HepG2 (cell line): ENCODE data around the gene SAMD14. TPM values are rescaled to one million over a fixed set of nuclear protein-coding genes. Genes with fewer than 3 reads are reported as not detected.
A peak's percentile ranks its signal among the peaks of the same experiment; 100 is the strongest.

Experiments
- BORCS8-MEF2B ChIP-seq: sonication (generic); formaldehyde crosslinking; IDR thresholded peaks from 2 replicates; pipeline ENCODE4 v1.8.0; 2022; ENCODE audit warnings: mild to moderate bottlenecking, missing genetic modification reagents
- FOXC1 ChIP-seq: sonication (generic); formaldehyde crosslinking; IDR thresholded peaks from 2 replicates; pipeline ENCODE4 v1.8.0; 2022; ENCODE audit warnings: mild to moderate bottlenecking, missing genetic modification reagents, borderline replicate concordance
- FOXM1 ChIP-seq: sonication (generic); formaldehyde crosslinking; IDR thresholded peaks from 2 replicates; pipeline ENCODE4 v1.5.0; 2020; ENCODE audit warnings: missing genetic modification reagents
- FOXO1 ChIP-seq: sonication (generic); formaldehyde crosslinking; IDR thresholded peaks from 2 replicates; pipeline ENCODE4 v1.4.0; 2020; ENCODE audit warnings: missing genetic modification reagents
- MATR3 ChIP-seq: sonication (generic); formaldehyde crosslinking; IDR thresholded peaks from 2 replicates; pipeline ENCODE4 v1.4.0; 2020; ENCODE audit warnings: missing genetic modification reagents
- PITX1 ChIP-seq: sonication (generic); formaldehyde crosslinking; IDR thresholded peaks from 2 replicates; pipeline ENCODE4 v1.5.1; 2020; ENCODE audit warnings: mild to moderate bottlenecking, missing genetic modification reagents
- RXRB ChIP-seq: IDR thresholded peaks from 2 replicates; pipeline ENCODE4 v1.6.1; 2016; ENCODE audit warnings: borderline replicate concordance, missing genetic modification reagents, missing compliant biosample characterization
- SCMH1 ChIP-seq: sonication (generic); formaldehyde crosslinking; IDR thresholded peaks from 2 replicates; pipeline ENCODE4 v1.9.0; 2021; ENCODE audit warnings: missing genetic modification reagents, mild to moderate bottlenecking, borderline replicate concordance
- TOPORS ChIP-seq: sonication (generic); formaldehyde crosslinking; IDR thresholded peaks from 2 replicates; pipeline ENCODE4 v1.8.0; 2023; ENCODE audit warnings: mild to moderate bottlenecking, missing genetic modification reagents
- ZBTB7A ChIP-seq: sonication (generic); formaldehyde crosslinking; IDR thresholded peaks from 2 replicates; pipeline ENCODE4 v1.8.0; 2022; ENCODE audit warnings: mild to moderate bottlenecking, missing genetic modification reagents
- ZFY ChIP-seq: sonication (generic); formaldehyde crosslinking; IDR thresholded peaks from 2 replicates; pipeline ENCODE4 v1.4.0; 2020; ENCODE audit warnings: missing genetic modification reagents
- ZKSCAN1 ChIP-seq: fragments of 150-350 bp; IDR thresholded peaks from 2 replicates; pipeline ENCODE4 v1.6.1; 2014; ENCODE audit warnings: low read length
- ZNF326 ChIP-seq: sonication (generic); formaldehyde crosslinking; IDR thresholded peaks from 2 replicates; pipeline ENCODE4 v1.4.0; 2020; ENCODE audit warnings: missing genetic modification reagents, borderline replicate concordance
- ZNF543 ChIP-seq: sonication (generic); formaldehyde crosslinking; IDR thresholded peaks from 2 replicates; pipeline ENCODE4 v1.4.0; 2020; ENCODE audit warnings: mild to moderate bottlenecking, missing genetic modification reagents
- ZNF552 ChIP-seq: sonication (generic); formaldehyde crosslinking; IDR thresholded peaks from 2 replicates; pipeline ENCODE4 v1.9.0; 2022; ENCODE audit warnings: missing genetic modification reagents, mild to moderate bottlenecking, borderline replicate concordance
- ZNF614 ChIP-seq: IDR thresholded peaks from 2 replicates; pipeline ENCODE4 v1.6.1; 2018; ENCODE audit warnings: missing biosample characterization, missing genetic modification reagents, inconsistent platforms, borderline replicate concordance
- ZNF629 ChIP-seq: sonication (generic); formaldehyde crosslinking; conservative IDR thresholded peaks from 2 replicates; pipeline ENCODE4 v1.5.0; 2020; ENCODE audit warnings: missing genetic modification reagents
- ZNF850 ChIP-seq: sonication (generic); formaldehyde crosslinking; conservative IDR thresholded peaks from 2 replicates; pipeline ENCODE4 v1.9.0; 2021; ENCODE audit warnings: mild to moderate bottlenecking, missing genetic modification reagents
- ZSCAN9 ChIP-seq: IDR thresholded peaks from 2 replicates; pipeline ENCODE4 v1.6.1; 2016; ENCODE audit warnings: borderline replicate concordance
- ZZZ3 ChIP-seq: sonication (generic); formaldehyde crosslinking; IDR thresholded peaks from 2 replicates; pipeline ENCODE4 v1.4.0; 2020; ENCODE audit warnings: missing genetic modification reagents, mild to moderate bottlenecking, borderline replicate concordance
- polyA plus RNA-seq, 8 experiments: library from polyadenylated mRNA; depleted of rRNA in 3 of 8; stranded (reverse) in 7 of 8; unstranded in 1 of 8; fragments of >200 nt; fragmentation: Illumina TruSeq in 4 of 8; extraction: Trizol in 4 of 8; gene quantifications; 2 replicates each; pipeline versions ENCODE4 v1.2.1 to v1.2.3, GENCODE V29; 2011 to 2016; ENCODE audit warnings: low read depth in 4 of 8, missing spikeins in 1 of 8, mixed read lengths in 1 of 8; ENCODE audit not compliant: insufficient read depth in 1 of 8
- total RNA-seq, 5 experiments: library from RNA; depleted of rRNA; stranded (reverse); fragments of >200 nt; fragmentation: Illumina TruSeq; extraction: Trizol; gene quantifications; 2 replicates each; pipeline ENCODE4 v1.2.3, GENCODE V29; 2016; ENCODE audit warnings: low read depth in 1 of 5
- TF ChIP-seq, protein P1 (sequence below): sonication (generic); formaldehyde crosslinking; IDR thresholded peaks from 2 replicates; pipeline ENCODE4 v1.4.0; 2020; ENCODE audit warnings: missing genetic modification reagents
- TF ChIP-seq, protein P2 (sequence below): sonication (generic); formaldehyde crosslinking; conservative IDR thresholded peaks from 2 replicates; pipeline ENCODE4 v1.4.0; 2020; ENCODE audit warnings: missing genetic modification reagents
- TF ChIP-seq, protein P3 (sequence below): sonication (generic); formaldehyde crosslinking; IDR thresholded peaks from 2 replicates; pipeline ENCODE4 v1.4.0; 2020; ENCODE audit warnings: missing genetic modification reagents, borderline replicate concordance
- TF ChIP-seq, protein P4 (sequence below): sonication (generic); formaldehyde crosslinking; IDR thresholded peaks from 2 replicates; pipeline ENCODE4 v1.4.0; 2020; ENCODE audit warnings: missing genetic modification reagents, mild to moderate bottlenecking, borderline replicate concordance
- TF ChIP-seq, protein P5 (sequence below): sonication (generic); formaldehyde crosslinking; IDR thresholded peaks from 2 replicates; pipeline ENCODE4 v1.8.1; 2023; ENCODE audit warnings: mild to moderate bottlenecking, missing genetic modification reagents

Gene SAMD14
- total and polyA plus RNA-seq, 2 of the 13 experiments (the other 11 are each of a cell fraction or from before 2014, with no cell fraction given), result 0.07 to 0.22 TPM

DNA sequence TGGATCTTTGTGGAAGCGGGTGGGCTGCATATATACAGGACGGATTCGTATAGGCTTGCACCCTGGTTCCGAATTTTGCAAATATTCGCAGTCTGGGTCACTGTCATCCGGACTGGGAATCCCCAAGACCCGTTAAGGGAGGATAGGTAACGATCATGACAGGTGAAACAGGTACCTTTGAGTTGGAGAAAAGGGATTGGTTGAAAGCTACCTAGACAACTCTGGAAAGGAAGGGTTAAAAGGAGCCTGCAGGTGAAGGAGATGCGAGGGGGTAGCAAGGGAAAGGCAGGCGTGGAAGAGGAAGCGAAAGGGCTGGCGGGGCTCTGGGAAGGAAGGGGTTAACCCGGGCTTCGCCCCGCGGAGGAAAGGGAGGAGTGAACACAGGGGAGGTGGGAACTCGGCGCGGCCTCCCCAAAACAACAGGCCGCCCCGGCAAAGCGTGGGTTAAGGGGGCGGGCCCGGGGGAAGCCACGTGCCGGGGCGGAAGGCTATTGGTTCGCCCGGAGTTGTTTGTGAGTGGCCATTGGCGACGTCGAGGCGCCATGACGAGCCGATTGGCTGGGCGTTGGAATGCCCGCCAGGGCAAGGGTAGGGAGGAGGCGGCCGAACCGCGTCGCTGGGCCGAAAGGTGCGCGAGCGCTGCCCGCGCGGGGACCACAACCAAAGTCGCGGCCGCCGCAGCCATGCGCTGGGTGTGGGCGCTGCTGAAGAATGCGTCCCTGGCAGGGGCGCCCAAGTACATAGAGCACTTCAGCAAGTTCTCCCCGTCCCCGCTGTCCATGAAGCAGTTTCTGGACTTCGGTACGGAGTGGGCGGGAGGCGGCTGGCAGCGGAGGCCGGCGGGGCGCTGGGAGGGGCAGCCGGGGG, 35.0 kb downstream of the SAMD14 start, which contains the start of gene PDK2 (continued):
- TF ChIP-seq FOXC1 (CRISPR knock-in tag) (peak; percentile 73; the same call in 1 of the 2 replicates), ZNF850 (CRISPR knock-in tag) (no peak), ZNF552 (no peak), ZFY (CRISPR knock-in tag) (peak; percentile 91), FOXO1 (CRISPR knock-in tag) (peak; percentile 68), RXRB (peak; percentile 41; the same call in 1 of the 2 replicates), ZZZ3 (CRISPR knock-in tag) (peak; percentile 16; the same call in 1 of the 2 replicates), ZNF543 (CRISPR knock-in tag) (no peak), ZSCAN9 (CRISPR knock-in tag) (peak; percentile 57; the same call in 1 of the 2 replicates), ZKSCAN1 (no peak), PITX1 (CRISPR knock-in tag) (peak; percentile 49; the same call in 1 of the 2 replicates), ZNF326 (CRISPR knock-in tag) (no peak), MATR3 (CRISPR knock-in tag) (no peak), SCMH1 (CRISPR knock-in tag) (no peak), BORCS8-MEF2B (CRISPR knock-in tag) (peak; percentile 81; the same call in 1 of the 2 replicates), ZNF629 (CRISPR knock-in tag) (peak; percentile 11; the same call in 1 of the 2 replicates), ZBTB7A (peak; percentile 36; the same call in 1 of the 2 replicates), ZNF614 (CRISPR knock-in tag) (peak; percentile 26; the same call in 1 of the 2 replicates), FOXM1 (CRISPR knock-in tag) (peak; percentile 76; the same call in 1 of the 2 replicates), TOPORS (CRISPR knock-in tag) (peak; percentile 84; the same call in 1 of the 2 replicates)
- TF ChIP-seq, protein P1, sequence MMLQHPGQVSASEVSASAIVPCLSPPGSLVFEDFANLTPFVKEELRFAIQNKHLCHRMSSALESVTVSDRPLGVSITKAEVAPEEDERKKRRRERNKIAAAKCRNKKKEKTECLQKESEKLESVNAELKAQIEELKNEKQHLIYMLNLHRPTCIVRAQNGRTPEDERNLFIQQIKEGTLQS (CRISPR knock-in tag), result peak; percentile 46; the same call in 1 of the 2 replicates
- TF ChIP-seq, protein P2, sequence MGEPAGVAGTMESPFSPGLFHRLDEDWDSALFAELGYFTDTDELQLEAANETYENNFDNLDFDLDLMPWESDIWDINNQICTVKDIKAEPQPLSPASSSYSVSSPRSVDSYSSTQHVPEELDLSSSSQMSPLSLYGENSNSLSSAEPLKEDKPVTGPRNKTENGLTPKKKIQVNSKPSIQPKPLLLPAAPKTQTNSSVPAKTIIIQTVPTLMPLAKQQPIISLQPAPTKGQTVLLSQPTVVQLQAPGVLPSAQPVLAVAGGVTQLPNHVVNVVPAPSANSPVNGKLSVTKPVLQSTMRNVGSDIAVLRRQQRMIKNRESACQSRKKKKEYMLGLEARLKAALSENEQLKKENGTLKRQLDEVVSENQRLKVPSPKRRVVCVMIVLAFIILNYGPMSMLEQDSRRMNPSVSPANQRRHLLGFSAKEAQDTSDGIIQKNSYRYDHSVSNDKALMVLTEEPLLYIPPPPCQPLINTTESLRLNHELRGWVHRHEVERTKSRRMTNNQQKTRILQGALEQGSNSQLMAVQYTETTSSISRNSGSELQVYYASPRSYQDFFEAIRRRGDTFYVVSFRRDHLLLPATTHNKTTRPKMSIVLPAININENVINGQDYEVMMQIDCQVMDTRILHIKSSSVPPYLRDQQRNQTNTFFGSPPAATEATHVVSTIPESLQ (CRISPR knock-in tag), result peak; percentile 27; the same call in 1 of the 2 replicates
- TF ChIP-seq, protein P3, sequence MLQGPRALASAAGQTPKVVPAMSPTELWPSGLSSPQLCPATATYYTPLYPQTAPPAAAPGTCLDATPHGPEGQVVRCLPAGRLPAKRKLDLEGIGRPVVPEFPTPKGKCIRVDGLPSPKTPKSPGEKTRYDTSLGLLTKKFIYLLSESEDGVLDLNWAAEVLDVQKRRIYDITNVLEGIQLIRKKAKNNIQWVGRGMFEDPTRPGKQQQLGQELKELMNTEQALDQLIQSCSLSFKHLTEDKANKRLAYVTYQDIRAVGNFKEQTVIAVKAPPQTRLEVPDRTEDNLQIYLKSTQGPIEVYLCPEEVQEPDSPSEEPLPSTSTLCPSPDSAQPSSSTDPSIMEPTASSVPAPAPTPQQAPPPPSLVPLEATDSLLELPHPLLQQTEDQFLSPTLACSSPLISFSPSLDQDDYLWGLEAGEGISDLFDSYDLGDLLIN, result no peak
- TF ChIP-seq, protein P4, sequence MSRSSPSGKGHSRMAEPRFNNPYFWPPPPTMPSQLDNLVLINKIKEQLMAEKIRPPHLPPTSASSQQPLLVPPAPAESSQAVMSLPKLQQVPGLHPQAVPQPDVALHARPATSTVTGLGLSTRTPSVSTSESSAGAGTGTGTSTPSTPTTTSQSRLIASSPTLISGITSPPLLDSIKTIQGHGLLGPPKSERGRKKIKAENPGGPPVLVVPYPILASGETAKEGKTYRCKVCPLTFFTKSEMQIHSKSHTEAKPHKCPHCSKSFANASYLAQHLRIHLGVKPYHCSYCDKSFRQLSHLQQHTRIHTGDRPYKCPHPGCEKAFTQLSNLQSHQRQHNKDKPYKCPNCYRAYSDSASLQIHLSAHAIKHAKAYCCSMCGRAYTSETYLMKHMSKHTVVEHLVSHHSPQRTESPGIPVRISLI (CRISPR knock-in tag), result no peak
- TF ChIP-seq, protein P5, sequence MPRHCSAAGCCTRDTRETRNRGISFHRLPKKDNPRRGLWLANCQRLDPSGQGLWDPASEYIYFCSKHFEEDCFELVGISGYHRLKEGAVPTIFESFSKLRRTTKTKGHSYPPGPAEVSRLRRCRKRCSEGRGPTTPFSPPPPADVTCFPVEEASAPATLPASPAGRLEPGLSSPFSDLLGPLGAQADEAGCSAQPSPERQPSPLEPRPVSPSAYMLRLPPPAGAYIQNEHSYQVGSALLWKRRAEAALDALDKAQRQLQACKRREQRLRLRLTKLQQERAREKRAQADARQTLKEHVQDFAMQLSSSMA, result no peak
